DLD1 (cell line): ENCODE data around the gene OR9G1.
"Not testable (repeated sequence)": the region's sequence is repeated elsewhere in the genome, so short reads cannot be mapped to it uniquely, and the experiment has no call there.

Source experiments
- in situ Hi-C: cut with HindIII; loops from 2 replicates; pipeline ENCODE4 v1.10.0; 2017; ENCODE audit warnings: low sequenced_read_pairs

Gene OR9G1, protein sequence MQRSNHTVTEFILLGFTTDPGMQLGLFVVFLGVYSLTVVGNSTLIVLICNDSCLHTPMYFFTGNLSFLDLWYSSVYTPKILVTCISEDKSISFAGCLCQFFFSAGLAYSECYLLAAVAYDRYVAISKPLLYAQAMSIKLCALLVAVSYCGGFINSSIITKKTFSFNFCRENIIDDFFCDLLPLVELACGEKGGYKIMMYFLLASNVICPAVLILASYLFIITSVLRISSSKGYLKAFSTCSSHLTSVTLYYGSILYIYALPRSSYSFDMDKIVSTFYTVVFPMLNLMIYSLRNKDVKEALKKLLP

GRCh38 chr11:56698795-56699194, at the start of gene OR9G1:
OR9G1 (plus strand) TSS chr11:56699095; CDS start chr11:56700388, 1,293 bp downstream.
- in situ Hi-C loops, result no loop called here

DNA sequence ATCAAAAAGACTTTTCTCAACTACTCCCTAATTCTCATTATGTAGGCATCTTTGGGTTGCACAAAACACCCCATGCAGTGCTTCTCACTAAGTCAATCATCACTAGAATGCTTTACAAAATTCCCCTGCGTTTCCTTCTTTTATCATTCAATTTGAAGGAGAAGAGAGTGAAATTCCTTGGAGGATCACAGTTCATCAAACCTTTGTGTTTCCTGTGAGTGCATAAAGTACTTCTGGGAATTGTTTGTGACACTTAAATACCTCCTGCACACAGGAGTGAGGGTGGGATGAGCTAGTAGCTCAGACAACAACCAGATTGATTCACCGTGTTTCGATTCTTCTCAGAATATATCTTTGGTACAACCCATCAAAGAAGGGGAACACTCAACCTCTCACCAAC, 39.1 kb upstream of the OR9G1 start:
- in situ Hi-C loops, result no loop called here

GRCh38 chr11:56663386-56663785, 35.5 kb upstream of the OR9G1 start, which contains the start of gene OR5AR1:
OR5AR1 (plus strand) TSS chr11:56663686; CDS start chr11:56663686, 0 bp downstream.
- in situ Hi-C loops, result no loop called here

- in situ Hi-C loops, result no loop called here
These were observed 27.9 kb upstream of the OR9G1 start for GRCh38 chr11:56670984-56671383.

GRCh38 chr11:56688554-56689100, 10.3 kb upstream of the OR9G1 start:
- in situ Hi-C loops, result no loop called here

- in situ Hi-C loops, result not testable (repeated sequence)
These were observed 7.7 kb upstream of the OR9G1 start for GRCh38 chr11:56691179-56691578.

GRCh38 chr11:56693428-56693827, 5.5 kb upstream of the OR9G1 start:
- in situ Hi-C loops, result no loop called here

DNA sequence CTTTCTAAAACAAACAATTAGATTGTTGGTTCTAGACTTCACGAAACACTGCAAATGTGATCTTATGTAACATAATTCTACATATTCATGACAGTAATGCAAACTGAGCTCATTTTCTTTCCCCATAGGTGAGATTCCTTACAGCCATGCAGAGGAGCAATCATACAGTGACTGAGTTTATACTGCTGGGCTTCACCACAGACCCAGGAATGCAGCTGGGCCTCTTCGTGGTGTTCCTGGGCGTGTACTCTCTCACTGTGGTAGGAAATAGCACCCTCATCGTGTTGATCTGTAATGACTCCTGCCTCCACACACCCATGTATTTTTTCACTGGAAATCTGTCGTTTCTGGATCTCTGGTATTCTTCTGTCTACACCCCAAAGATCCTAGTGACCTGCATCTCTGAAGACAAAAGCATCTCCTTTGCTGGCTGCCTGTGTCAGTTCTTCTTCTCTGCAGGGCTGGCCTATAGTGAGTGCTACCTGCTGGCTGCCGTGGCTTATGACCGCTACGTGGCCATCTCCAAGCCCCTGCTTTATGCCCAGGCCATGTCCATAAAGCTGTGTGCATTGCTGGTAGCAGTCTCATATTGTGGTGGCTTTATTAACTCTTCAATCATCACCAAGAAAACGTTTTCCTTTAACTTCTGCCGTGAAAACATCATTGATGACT, 1.5 kb downstream of the OR9G1 start:
- in situ Hi-C loops, result no loop called here

DNA sequence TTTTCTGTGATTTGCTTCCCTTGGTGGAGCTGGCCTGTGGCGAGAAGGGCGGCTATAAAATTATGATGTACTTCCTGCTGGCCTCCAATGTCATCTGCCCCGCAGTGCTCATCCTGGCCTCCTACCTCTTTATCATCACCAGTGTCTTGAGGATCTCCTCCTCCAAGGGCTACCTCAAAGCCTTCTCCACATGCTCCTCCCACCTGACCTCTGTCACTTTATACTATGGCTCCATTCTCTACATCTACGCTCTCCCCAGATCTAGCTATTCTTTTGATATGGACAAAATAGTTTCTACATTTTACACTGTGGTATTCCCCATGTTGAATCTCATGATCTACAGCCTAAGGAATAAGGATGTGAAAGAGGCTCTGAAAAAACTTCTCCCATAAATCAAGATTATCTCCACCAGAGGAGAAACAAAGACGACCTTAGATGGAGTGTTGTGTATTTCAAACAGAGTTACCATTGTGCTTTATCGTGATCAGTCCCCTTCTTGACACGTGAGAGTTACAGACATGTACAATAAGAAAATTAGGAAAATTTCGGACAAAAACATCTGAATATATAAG, 2.1 kb downstream of the OR9G1 start:
- in situ Hi-C loops, result no loop called here

DNA sequence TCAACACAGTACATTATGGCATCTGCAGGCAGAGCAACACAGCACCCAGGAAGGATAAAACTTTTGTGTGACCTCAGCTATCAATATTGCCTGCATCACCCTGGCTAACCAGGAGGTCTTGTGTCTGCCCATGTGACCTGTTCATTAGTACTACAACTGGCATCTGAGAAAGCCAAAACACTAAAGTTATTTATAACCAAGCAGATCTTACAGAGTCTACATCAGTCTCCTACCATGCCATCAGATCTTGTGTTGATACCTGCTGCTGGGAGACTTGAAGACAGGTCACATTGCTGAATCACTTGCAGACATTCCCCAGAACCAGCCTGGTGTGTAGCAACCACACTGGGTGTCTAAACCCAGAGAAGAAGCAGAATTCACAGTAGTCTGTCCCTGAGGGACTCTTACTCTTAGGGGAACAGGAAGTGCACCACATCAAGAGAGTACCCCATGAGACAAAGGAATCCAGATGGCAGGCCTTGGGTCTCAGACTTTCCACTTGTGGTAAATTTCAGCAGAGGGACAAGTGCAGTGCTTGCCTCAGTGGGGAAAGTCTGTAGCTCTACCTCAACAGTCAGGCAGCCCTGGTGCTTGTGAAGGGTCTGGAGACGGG, 7.0 kb downstream of the OR9G1 start:
- in situ Hi-C loops, result no loop called here

DNA sequence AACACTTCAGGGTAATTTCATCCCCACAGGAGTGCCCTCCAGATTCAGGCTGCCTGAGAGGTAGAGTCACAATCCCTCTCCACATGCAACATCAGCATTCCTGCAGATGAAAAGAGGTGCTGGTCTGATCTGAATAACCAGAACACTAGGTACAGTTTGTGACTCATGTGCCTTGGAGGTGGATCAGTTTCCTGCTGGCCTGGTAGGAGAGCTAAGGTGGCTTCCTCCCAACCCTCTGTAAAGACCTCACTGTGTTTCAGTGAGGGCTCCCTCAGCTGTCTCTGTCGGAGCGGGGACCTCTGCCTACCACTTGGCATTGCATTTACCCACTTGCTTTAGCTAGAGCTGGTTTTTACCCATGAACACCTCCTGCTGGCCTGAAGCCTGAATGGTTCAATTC, 7.6 kb downstream of the OR9G1 start:
- in situ Hi-C loops, result no loop called here

- in situ Hi-C loops, result no loop called here
These were observed 15.3 kb downstream of the OR9G1 start for GRCh38 chr11:56714206-56714605.

- in situ Hi-C loops, result no loop called here
These were observed 17.5 kb downstream of the OR9G1 start for GRCh38 chr11:56716379-56716854.

- in situ Hi-C loops, result no loop called here
These were observed 21.6 kb downstream of the OR9G1 start for GRCh38 chr11:56720513-56720912.

DNA sequence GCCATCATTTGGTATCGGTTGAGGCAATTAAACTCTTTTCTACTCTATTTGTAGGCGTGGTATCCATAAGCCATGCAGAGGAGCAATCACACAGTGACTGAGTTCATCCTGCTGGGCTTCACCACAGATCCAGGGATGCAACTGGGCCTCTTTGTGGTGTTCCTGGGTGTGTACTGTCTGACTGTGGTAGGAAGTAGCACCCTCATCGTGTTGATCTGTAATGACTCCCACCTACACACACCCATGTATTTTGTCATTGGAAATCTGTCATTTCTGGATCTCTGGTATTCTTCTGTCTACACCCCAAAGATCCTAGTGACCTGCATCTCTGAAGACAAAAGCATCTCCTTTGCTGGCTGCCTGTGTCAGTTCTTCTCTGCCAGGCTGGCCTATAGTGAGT, 41.2 kb downstream of the OR9G1 start:
- in situ Hi-C loops, result no loop called here

- in situ Hi-C loops, result no loop called here
These were observed 42.0 kb downstream of the OR9G1 start for GRCh38 chr11:56740886-56741285.

GRCh38 chr11:56748597-56748996, 49.7 kb downstream of the OR9G1 start, which contains the start of gene OR9G4:
OR9G4 (minus strand) TSS chr11:56748697; CDS start chr11:56743766, 4,931 bp downstream.
- in situ Hi-C loops, result no loop called here

DNA sequence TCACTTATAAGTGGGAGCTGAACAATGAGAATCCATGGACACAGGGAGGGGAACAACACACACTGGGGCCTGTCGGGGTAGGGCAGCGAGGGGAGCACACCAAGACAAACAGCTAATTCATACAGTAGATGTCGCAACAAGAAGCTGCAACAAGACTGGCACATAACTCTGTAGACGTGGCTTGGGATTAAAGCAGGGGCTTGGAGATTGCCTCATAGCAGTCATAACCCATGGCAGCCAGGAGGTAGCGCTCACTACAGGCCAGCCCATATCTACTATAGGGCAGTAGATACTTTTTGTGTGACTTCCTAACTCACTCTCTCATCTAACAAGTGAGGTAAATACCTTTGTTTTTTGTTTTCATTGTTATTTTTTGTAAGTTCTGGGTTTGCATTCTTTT, 51.3 kb downstream of the OR9G1 start:
- in situ Hi-C loops, result no loop called here

- in situ Hi-C loops, result no loop called here
These were observed 52.6 kb downstream of the OR9G1 start for GRCh38 chr11:56751480-56751879.
